Ishikawa (cell line): Measurements from ENCODE around the gene DNER.

Experiments used
- CEBPB ChIP-seq: IDR thresholded peaks from 2 replicates; pipeline ENCODE4 v1.6.1; 2012
- CREB1 ChIP-seq: IDR thresholded peaks from 2 replicates; pipeline ENCODE4 v1.6.1; 2012; ENCODE audit warnings: low read depth
- EGR1 ChIP-seq: IDR thresholded peaks from 2 replicates; pipeline ENCODE4 v1.6.1; 2012
- EP300 ChIP-seq: IDR thresholded peaks from 2 replicates; pipeline ENCODE4 v1.6.1; 2012; ENCODE audit warnings: borderline replicate concordance
- FOXM1 ChIP-seq: IDR thresholded peaks from 2 replicates; pipeline ENCODE4 v1.6.1; 2012; ENCODE audit warnings: low read depth, borderline replicate concordance
- NFIC ChIP-seq: IDR thresholded peaks from 2 replicates; pipeline ENCODE4 v1.6.1; 2012
- RAD21 ChIP-seq: IDR thresholded peaks from 2 replicates; pipeline ENCODE4 v1.6.1; 2012; ENCODE audit warnings: low read depth
- TAF1 ChIP-seq: IDR thresholded peaks from 2 replicates; pipeline ENCODE4 v1.6.1; 2012; ENCODE audit warnings: low read depth, mild to moderate bottlenecking
- TCF12 ChIP-seq: IDR thresholded peaks from 2 replicates; pipeline ENCODE4 v1.6.1; 2012; ENCODE audit warnings: low read depth
- TEAD4 ChIP-seq: IDR thresholded peaks from 2 replicates; pipeline ENCODE4 v1.6.1; 2012
- YY1 ChIP-seq: IDR thresholded peaks from 2 replicates; pipeline ENCODE4 v1.6.1; 2012; ENCODE audit warnings: low read depth
- TF ChIP-seq, protein P1 (sequence below): IDR thresholded peaks from 2 replicates; pipeline ENCODE4 v1.6.1; 2012; ENCODE audit warnings: low read depth, mild to moderate bottlenecking
- TF ChIP-seq, protein P2 (sequence below): IDR thresholded peaks from 2 replicates; pipeline ENCODE4 v1.6.1; 2012
- TF ChIP-seq, protein P3 (sequence below): IDR thresholded peaks from 2 replicates; pipeline ENCODE4 v1.6.1; 2012

DNA sequence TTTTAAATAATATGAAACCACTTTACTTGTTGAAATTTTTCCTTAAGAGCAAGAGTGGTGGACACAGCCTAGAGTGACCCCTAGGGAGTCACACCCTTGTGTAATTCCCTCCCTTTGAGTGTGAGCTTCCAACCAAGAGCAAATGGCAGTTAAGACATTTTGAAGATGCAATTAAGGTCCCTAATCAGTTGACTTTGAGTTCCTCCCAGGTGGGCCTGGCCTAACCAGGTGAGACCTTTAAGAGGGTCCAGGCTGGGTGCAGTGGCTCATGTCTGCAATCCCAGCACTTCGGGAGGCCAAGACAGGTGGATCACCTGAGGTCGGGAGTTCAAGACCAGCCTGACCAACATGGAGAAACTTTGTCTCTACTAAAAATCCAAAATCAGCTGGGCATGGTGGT, 299.7 kb downstream of the DNER start:
- no peak for TF ChIP-seq TEAD4
- TF ChIP-seq CREB1, result no peak
- TF ChIP-seq TAF1, result no peak
- TF ChIP-seq, protein P1, sequence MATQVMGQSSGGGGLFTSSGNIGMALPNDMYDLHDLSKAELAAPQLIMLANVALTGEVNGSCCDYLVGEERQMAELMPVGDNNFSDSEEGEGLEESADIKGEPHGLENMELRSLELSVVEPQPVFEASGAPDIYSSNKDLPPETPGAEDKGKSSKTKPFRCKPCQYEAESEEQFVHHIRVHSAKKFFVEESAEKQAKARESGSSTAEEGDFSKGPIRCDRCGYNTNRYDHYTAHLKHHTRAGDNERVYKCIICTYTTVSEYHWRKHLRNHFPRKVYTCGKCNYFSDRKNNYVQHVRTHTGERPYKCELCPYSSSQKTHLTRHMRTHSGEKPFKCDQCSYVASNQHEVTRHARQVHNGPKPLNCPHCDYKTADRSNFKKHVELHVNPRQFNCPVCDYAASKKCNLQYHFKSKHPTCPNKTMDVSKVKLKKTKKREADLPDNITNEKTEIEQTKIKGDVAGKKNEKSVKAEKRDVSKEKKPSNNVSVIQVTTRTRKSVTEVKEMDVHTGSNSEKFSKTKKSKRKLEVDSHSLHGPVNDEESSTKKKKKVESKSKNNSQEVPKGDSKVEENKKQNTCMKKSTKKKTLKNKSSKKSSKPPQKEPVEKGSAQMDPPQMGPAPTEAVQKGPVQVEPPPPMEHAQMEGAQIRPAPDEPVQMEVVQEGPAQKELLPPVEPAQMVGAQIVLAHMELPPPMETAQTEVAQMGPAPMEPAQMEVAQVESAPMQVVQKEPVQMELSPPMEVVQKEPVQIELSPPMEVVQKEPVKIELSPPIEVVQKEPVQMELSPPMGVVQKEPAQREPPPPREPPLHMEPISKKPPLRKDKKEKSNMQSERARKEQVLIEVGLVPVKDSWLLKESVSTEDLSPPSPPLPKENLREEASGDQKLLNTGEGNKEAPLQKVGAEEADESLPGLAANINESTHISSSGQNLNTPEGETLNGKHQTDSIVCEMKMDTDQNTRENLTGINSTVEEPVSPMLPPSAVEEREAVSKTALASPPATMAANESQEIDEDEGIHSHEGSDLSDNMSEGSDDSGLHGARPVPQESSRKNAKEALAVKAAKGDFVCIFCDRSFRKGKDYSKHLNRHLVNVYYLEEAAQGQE, result no peak
- no peak for TF ChIP-seq NFIC
- no peak for TF ChIP-seq TCF12
- no peak for TF ChIP-seq EP300
- no peak for TF ChIP-seq YY1
- TF ChIP-seq, protein P2, sequence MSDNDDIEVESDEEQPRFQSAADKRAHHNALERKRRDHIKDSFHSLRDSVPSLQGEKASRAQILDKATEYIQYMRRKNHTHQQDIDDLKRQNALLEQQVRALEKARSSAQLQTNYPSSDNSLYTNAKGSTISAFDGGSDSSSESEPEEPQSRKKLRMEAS, result no peak
- no peak for TF ChIP-seq CEBPB
- TF ChIP-seq, protein P3, sequence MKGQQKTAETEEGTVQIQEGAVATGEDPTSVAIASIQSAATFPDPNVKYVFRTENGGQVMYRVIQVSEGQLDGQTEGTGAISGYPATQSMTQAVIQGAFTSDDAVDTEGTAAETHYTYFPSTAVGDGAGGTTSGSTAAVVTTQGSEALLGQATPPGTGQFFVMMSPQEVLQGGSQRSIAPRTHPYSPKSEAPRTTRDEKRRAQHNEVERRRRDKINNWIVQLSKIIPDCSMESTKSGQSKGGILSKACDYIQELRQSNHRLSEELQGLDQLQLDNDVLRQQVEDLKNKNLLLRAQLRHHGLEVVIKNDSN, result no peak
- no peak for TF ChIP-seq FOXM1
- TF ChIP-seq RAD21, result no peak
- TF ChIP-seq EGR1, result no peak
